OCI-LY1 (cell line): Measurements from ENCODE around the gene KCTD3.

Source experiments
- H2AFZ ChIP-seq: fragments of 200-600 bp; sonication (generic), shearing (Covaris generic); 2 replicates; pipeline ENCODE4 v1.6.0; 2014; ENCODE audit warnings: antibody characterized with exemption, mild to moderate bottlenecking, low read length
- H3F3A ChIP-seq: fragments of 200-600 bp; sonication (generic), shearing (Covaris generic); 2 replicates; pipeline ENCODE4 v1.6.0; 2014; ENCODE audit warnings: mild to moderate bottlenecking, antibody characterized with exemption, low read length, moderate library complexity; ENCODE audit not compliant: insufficient read depth
- H3K27ac ChIP-seq: fragments of 200-600 bp; sonication (generic); 2 replicates; pipeline ENCODE4 v1.5.1; 2014; ENCODE audit warnings: low read length, mixed run types, mild to moderate bottlenecking, low read depth; ENCODE audit not compliant: poor library complexity, severe bottlenecking
- H3K27me3 ChIP-seq: fragments of 200-600 bp; sonication (generic); 2 replicates; pipeline ENCODE4 v1.6.0; 2014; ENCODE audit warnings: antibody characterized with exemption, mild to moderate bottlenecking, low read length, moderate library complexity; ENCODE audit not compliant: insufficient read depth
- H3K36me3 ChIP-seq: fragments of 200-600 bp; sonication (generic); 2 replicates; pipeline ENCODE4 v1.6.1; 2014; ENCODE audit warnings: mild to moderate bottlenecking, antibody characterized with exemption, low read length, moderate library complexity, mixed read lengths; ENCODE audit not compliant: insufficient read depth
- H3K4me1 ChIP-seq: fragments of 200-600 bp; sonication (generic); 2 replicates; pipeline ENCODE4 v1.5.1; 2014; ENCODE audit warnings: mild to moderate bottlenecking, low read length, moderate library complexity; ENCODE audit not compliant: insufficient read depth, severe bottlenecking
- H3K4me2 ChIP-seq: fragments of 200-600 bp; sonication (generic), shearing (Covaris generic); 2 replicates; pipeline ENCODE4 v1.6.1; 2014; ENCODE audit warnings: low read length
- H3K4me3 ChIP-seq: fragments of 200-600 bp; sonication (generic); 2 replicates; pipeline ENCODE4 v1.5.1; 2014; ENCODE audit warnings: low read length, low read depth, mild to moderate bottlenecking, mixed read lengths; ENCODE audit not compliant: poor library complexity, severe bottlenecking
- H3K79me2 ChIP-seq: fragments of 200-600 bp; shearing (Covaris generic); 2 replicates; pipeline ENCODE4 v1.6.1; 2016; ENCODE audit warnings: mixed run types, low read length, mixed read lengths; ENCODE audit not compliant: insufficient read depth
- H3K9ac ChIP-seq: fragments of 200-600 bp; sonication (generic), shearing (Covaris generic); 2 replicates; pipeline ENCODE4 v1.6.1; 2014; ENCODE audit warnings: mild to moderate bottlenecking, low read length, mixed read lengths
- H3K9me2 ChIP-seq: fragments of 200-600 bp; sonication (generic), shearing (Covaris generic); 2 replicates; pipeline ENCODE4 v1.6.1; 2014; ENCODE audit warnings: low read depth, mild to moderate bottlenecking, low read length, mixed read lengths
- H3K9me3 ChIP-seq: fragments of 200-600 bp; shearing (Covaris generic); 2 replicates; pipeline ENCODE4 v1.6.1; 2014; ENCODE audit warnings: low read length, mixed read lengths
- H4K20me1 ChIP-seq: fragments of 200-600 bp; sonication (generic), shearing (Covaris generic); 2 replicates; pipeline ENCODE4 v1.6.0; 2016; ENCODE audit warnings: mild to moderate bottlenecking, low read length; ENCODE audit not compliant: insufficient read depth
- EZH2 ChIP-seq: fragments of 200-600 bp; sonication (generic), shearing (Covaris generic); IDR thresholded peaks from 2 replicates; pipeline ENCODE4 v1.8.0; 2017; ENCODE audit warnings: borderline replicate concordance, mixed run types, mild to moderate bottlenecking, antibody characterized with exemption, low read length, moderate library complexity, mixed read lengths
- TF ChIP-seq, protein P1 (sequence below): fragments of 200-600 bp; sonication (generic), shearing (Covaris generic); IDR thresholded peaks from 2 replicates; pipeline ENCODE4 v1.5.1; 2017; ENCODE audit warnings: mild to moderate bottlenecking, antibody characterized with exemption, low read length, moderate library complexity, mixed read lengths

The KCTD3 gene

DNA sequence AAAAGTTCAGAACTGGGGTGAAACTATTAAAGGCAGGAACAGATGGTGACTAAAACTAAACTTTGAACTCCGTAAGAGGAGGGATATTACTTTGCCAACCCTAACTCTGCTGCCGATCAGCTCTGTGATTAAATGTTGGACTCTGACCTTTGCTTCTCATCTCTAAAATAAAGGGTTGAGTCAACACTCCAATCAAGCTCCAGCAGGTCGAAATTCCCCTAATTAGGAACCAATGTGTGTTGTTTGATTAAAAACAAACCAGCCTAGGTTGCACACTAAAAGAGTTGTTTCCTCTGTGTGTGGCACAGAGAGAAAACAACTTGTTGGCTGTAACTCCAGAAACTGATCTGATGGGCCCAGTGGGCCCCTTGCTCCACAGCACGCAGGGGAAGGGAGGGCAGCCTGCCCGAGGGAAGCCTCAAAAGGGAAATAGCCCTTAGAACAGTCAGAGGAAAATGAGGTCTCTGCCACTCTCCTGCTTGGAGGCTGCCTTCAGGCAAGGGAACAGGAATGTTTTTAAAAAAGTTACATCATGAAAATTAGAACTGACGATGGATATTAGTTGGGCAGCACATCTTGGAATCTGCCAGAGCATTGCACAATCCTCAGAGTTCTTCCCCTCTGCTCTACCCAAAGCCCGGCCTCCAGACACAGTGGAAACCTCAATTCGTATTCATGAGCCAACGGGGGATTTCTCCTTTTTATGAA, 69.3 kb downstream of the KCTD3 start:
- TF ChIP-seq, protein P1, sequence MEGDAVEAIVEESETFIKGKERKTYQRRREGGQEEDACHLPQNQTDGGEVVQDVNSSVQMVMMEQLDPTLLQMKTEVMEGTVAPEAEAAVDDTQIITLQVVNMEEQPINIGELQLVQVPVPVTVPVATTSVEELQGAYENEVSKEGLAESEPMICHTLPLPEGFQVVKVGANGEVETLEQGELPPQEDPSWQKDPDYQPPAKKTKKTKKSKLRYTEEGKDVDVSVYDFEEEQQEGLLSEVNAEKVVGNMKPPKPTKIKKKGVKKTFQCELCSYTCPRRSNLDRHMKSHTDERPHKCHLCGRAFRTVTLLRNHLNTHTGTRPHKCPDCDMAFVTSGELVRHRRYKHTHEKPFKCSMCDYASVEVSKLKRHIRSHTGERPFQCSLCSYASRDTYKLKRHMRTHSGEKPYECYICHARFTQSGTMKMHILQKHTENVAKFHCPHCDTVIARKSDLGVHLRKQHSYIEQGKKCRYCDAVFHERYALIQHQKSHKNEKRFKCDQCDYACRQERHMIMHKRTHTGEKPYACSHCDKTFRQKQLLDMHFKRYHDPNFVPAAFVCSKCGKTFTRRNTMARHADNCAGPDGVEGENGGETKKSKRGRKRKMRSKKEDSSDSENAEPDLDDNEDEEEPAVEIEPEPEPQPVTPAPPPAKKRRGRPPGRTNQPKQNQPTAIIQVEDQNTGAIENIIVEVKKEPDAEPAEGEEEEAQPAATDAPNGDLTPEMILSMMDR = no peak
- no peak for TF ChIP-seq EZH2
- Histone ChIP-seq H3K4me1 (no peaks in the 10 kb centered on the region), H3K9me2 (no peaks in the 10 kb centered on the region), H3K36me3 (no peaks in the 10 kb centered on the region), H3K4me3 (no peak overlapping the region), H3K27ac (no peak overlapping the region), H3K27me3 (no peaks in the 10 kb centered on the region), H3F3A (no peaks in the 10 kb centered on the region), H3K79me2 (no peaks in the 10 kb centered on the region), H3K9ac (no peak overlapping the region), H4K20me1 (no peaks in the 10 kb centered on the region), H3K4me2 (no peak overlapping the region), H3K9me3 (no peaks in the 10 kb centered on the region), H2AFZ (no peak overlapping the region)

DNA sequence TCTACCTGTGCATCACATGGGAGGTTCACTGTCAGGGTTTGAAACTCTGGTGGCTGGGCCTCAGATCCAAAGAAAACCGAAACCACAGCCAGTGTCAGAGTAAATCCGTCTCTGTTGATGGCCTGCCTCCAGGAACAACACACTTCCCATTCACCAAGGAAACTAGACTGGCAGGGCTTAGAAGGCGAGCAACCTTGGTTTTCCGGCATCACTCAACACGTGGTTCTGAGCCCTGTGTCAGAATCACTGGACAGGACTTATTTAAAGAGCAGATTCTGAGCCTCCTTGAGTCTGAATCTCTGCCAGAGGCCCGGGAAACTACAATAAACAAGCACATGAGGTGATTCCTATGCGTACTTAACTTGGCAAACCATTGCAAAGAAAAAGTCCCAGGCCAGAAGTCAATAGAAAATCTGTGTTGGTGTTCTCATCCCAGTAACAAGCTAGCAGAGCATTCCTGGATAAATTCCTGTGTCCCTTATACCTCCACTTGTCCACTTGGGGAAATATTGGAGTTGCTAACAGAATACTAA, 70.0 kb downstream of the KCTD3 start:
- no peaks in the 10 kb centered on the region for H4K20me1 ChIP-seq
- H3K9me2 ChIP-seq = no peaks in the 10 kb centered on the region
- no peak overlapping the region for H3K4me2 ChIP-seq
- no peak overlapping the region for H3K27ac ChIP-seq
- no peak overlapping the region for H3K9ac ChIP-seq
- no peaks in the 10 kb centered on the region for H3K4me1 ChIP-seq
- H3K36me3 ChIP-seq = no peaks in the 10 kb centered on the region
- H3K79me2 ChIP-seq = no peaks in the 10 kb centered on the region
- TF ChIP-seq, protein P1 = no peak
- TF ChIP-seq EZH2 = no peak
- H3K4me3 ChIP-seq = no peak overlapping the region
- H3K9me3 ChIP-seq = no peaks in the 10 kb centered on the region
- no peak overlapping the region for H2AFZ ChIP-seq
- H3K27me3 ChIP-seq = no peaks in the 10 kb centered on the region
- H3F3A ChIP-seq = no peaks in the 10 kb centered on the region

DNA sequence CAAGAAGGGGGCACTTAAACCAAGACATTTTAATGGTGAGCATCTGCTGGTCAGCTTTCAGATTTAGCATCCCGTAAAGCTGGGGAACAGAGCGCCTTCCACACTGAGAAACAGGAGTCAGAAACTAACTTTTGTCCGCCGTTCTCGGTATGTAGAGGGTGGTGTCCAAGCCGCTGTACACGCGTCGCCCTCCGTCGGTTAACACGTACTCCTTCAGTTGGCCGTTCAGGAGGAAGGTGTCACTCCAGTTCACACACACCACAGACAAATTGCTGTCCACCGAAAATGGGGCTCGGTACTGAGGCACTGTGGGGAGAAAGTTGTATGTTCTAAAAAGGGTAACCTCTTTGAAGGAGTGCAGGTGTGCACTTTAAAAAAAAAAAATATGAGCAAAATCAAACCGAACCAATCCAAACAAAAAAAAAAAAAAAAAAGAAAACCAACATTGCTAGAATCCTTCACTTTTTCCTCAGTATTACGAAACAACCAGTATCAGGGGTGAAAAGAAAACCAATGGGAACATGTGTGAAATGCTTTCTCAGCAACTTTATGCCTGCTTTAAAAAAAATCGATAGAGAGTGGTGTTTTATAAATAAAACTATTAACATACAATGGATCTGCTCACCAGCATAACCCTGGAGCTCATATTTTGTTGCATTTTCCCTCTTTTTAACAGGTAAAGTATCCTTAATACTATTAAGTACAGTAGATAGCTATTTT, 73.5 kb downstream of the KCTD3 start:
- Histone ChIP-seq H3K9ac (no peak overlapping the region), H4K20me1 (no peaks in the 10 kb centered on the region), H3K9me2 (no peaks in the 10 kb centered on the region), H3K79me2 (no peaks in the 10 kb centered on the region), H3K4me2 (no peak overlapping the region), H3K4me1 (no peaks in the 10 kb centered on the region), H3F3A (no peaks in the 10 kb centered on the region), H2AFZ (no peak overlapping the region), H3K9me3 (no peaks in the 10 kb centered on the region), H3K4me3 (no peak overlapping the region), H3K27me3 (no peaks in the 10 kb centered on the region), H3K27ac (no peak overlapping the region), H3K36me3 (no peaks in the 10 kb centered on the region)
- TF ChIP-seq, protein P1 = no peak
- no peak for TF ChIP-seq EZH2
